H9 (cell line): ENCODE measurements around the gene MCM3AP. TPM values are rescaled to one million over a fixed set of nuclear protein-coding genes. Genes with fewer than 3 reads are reported as not detected.

Source experiments
- DNase-seq: peaks from one replicate; pipeline ENCODE4 v3.0.0-alpha.2; 2017
- H2AFZ ChIP-seq: one replicate; pipeline ENCODE4 v1.6.1; 2013; ENCODE audit warnings: mild to moderate bottlenecking, low read length, control low read depth, moderate library complexity
- H2AK5ac ChIP-seq: 2 replicates; pipeline ENCODE4 v1.6.1; 2013; ENCODE audit warnings: low read length, control low read depth, mixed read lengths; ENCODE audit not compliant: insufficient read length
- H2BK120ac ChIP-seq: one replicate; pipeline ENCODE4 v1.6.1; 2013; ENCODE audit warnings: low read depth, mild to moderate bottlenecking, low read length, control low read depth, inconsistent platforms; ENCODE audit not compliant: poor library complexity, severe bottlenecking
- H2BK12ac ChIP-seq: 2 replicates; pipeline ENCODE4 v1.6.1; 2013; ENCODE audit warnings: low read length, control low read depth, mixed read lengths, low read depth; ENCODE audit not compliant: insufficient read length
- H2BK15ac ChIP-seq: 2 replicates; pipeline ENCODE4 v1.6.1; 2013; ENCODE audit warnings: low read depth, low read length, control low read depth
- H2BK20ac ChIP-seq: one replicate; pipeline ENCODE4 v1.6.1; 2013; ENCODE audit warnings: low read depth, mild to moderate bottlenecking, low read length, control low read depth, inconsistent platforms; ENCODE audit not compliant: poor library complexity, severe bottlenecking
- H2BK5ac ChIP-seq: 2 replicates; pipeline ENCODE4 v1.6.1; 2013; ENCODE audit warnings: low read length, control low read depth, mixed read lengths; ENCODE audit not compliant: insufficient read length
- H3K14ac ChIP-seq: 2 replicates; pipeline ENCODE4 v1.6.1; 2013; ENCODE audit warnings: low read length, control low read depth; ENCODE audit not compliant: insufficient read depth
- H3K18ac ChIP-seq: 2 replicates; pipeline ENCODE4 v1.6.1; 2013; ENCODE audit warnings: low read depth, mild to moderate bottlenecking, mixed read lengths, low read length, control low read depth; ENCODE audit not compliant: insufficient read length
- H3K23ac ChIP-seq: 2 replicates; pipeline ENCODE4 v1.6.1; 2013; ENCODE audit warnings: low read length, control low read depth, mixed read lengths, low read depth; ENCODE audit not compliant: insufficient read length
- H3K23me2 ChIP-seq: 2 replicates; pipeline ENCODE4 v1.6.1; 2013; ENCODE audit warnings: low read depth, mild to moderate bottlenecking, mixed read lengths, low read length, control low read depth; ENCODE audit not compliant: insufficient read length, poor library complexity, severe bottlenecking
- H3K27ac ChIP-seq: 2 replicates; pipeline ENCODE4 v1.5.1; 2013; ENCODE audit warnings: low read length, control low read depth, mixed read lengths, low read depth; ENCODE audit not compliant: insufficient read length
- H3K27me3 ChIP-seq: 2 replicates; pipeline ENCODE4 v1.6.1; 2013; ENCODE audit warnings: low read length, control low read depth, inconsistent platforms; ENCODE audit not compliant: insufficient read depth
- H3K4ac ChIP-seq: 2 replicates; pipeline ENCODE4 v1.6.1; 2013; ENCODE audit warnings: low read depth, mild to moderate bottlenecking, control low read depth, inconsistent platforms, low read length, moderate library complexity
- H3K4me1 ChIP-seq: 2 replicates; pipeline ENCODE4 v1.6.1; 2013; ENCODE audit warnings: low read length, control low read depth, inconsistent platforms; ENCODE audit not compliant: insufficient read depth
- H3K4me2 ChIP-seq: 2 replicates; pipeline ENCODE4 v1.6.1; 2013; ENCODE audit warnings: low read length, control low read depth, mixed read lengths; ENCODE audit not compliant: insufficient read length, insufficient read depth
- H3K56ac ChIP-seq: 2 replicates; pipeline ENCODE4 v1.6.1; 2013; ENCODE audit warnings: low read depth, mild to moderate bottlenecking, mixed read lengths, low read length, control low read depth; ENCODE audit not compliant: insufficient read length
- H3K79me1 ChIP-seq: 2 replicates; pipeline ENCODE4 v1.6.1; 2013; ENCODE audit warnings: low read depth, mild to moderate bottlenecking, moderate library complexity, low read length, control low read depth, inconsistent platforms; ENCODE audit not compliant: insufficient read depth, poor library complexity, severe bottlenecking
- H3K79me2 ChIP-seq: 2 replicates; pipeline ENCODE4 v1.6.1; 2013; ENCODE audit warnings: low read length, control low read depth, inconsistent platforms; ENCODE audit not compliant: insufficient read depth
- H3K9ac ChIP-seq: 2 replicates; pipeline ENCODE4 v1.6.1; 2013; ENCODE audit warnings: low read length, control low read depth, mixed read lengths; ENCODE audit not compliant: insufficient read length; ENCODE audit errors: extremely low read depth
- H3K9me3 ChIP-seq: one replicate; pipeline ENCODE4 v1.6.1; 2013; ENCODE audit warnings: low read depth, low read length, inconsistent platforms; ENCODE audit not compliant: control insufficient read depth
- H3T11ph ChIP-seq: one replicate; pipeline ENCODE4 v1.6.1; 2013; ENCODE audit warnings: mild to moderate bottlenecking, low read length, control low read depth, inconsistent platforms
- H4K20me1 ChIP-seq: one replicate; pipeline ENCODE4 v1.6.1; 2013; ENCODE audit not compliant: control insufficient read depth, insufficient read length, insufficient read depth
- H4K5ac ChIP-seq: 2 replicates; pipeline ENCODE4 v1.6.1; 2013; ENCODE audit warnings: low read depth, mild to moderate bottlenecking, mixed read lengths, low read length, control low read depth; ENCODE audit not compliant: insufficient read length
- H4K8ac ChIP-seq: replicated peaks from 2 replicates; pipeline ENCODE4 v1.6.1; 2013; ENCODE audit warnings: low read length, control low read depth, mixed read lengths, low read depth; ENCODE audit not compliant: insufficient read length
- H4K91ac ChIP-seq: 2 replicates; pipeline ENCODE4 v1.6.1; 2013; ENCODE audit warnings: low read depth, mild to moderate bottlenecking, moderate library complexity, mixed read lengths, low read length, control low read depth; ENCODE audit not compliant: insufficient read length
- H3K27ac Mint-ChIP-seq, 3 experiments: 2 replicates in 2 of 3; 3 replicates in 1 of 3; pipeline ENCODE4 v1.8.0; 2020 to 2021; ENCODE audit warnings: mixed read lengths in 3 of 3, mild to moderate bottlenecking in 1 of 3, moderate library complexity in 1 of 3
- H3K27me3 Mint-ChIP-seq: 2 replicates; pipeline ENCODE4 v1.8.0; 2021; ENCODE audit warnings: low read depth, mild to moderate bottlenecking, moderate library complexity, mixed read lengths
- H3K36me3 Mint-ChIP-seq, 3 experiments: 2 replicates in 2 of 3; 3 replicates in 1 of 3; pipeline ENCODE4 v1.8.0; 2020 to 2021; ENCODE audit warnings: low read depth in 3 of 3, mixed read lengths in 3 of 3; ENCODE audit not compliant: insufficient read depth in 1 of 3
- H3K4me1 Mint-ChIP-seq, 2 experiments: 2 replicates each; pipeline ENCODE4 v1.8.0; 2020; ENCODE audit warnings: mixed read lengths in 2 of 2
- H3K4me3 Mint-ChIP-seq, 2 experiments: 2 replicates in 1 of 2; 3 replicates in 1 of 2; pipeline ENCODE4 v1.8.0; 2020 to 2021; ENCODE audit warnings: mild to moderate bottlenecking in 2 of 2, mixed read lengths in 2 of 2, moderate library complexity in 1 of 2
- H3K9me3 Mint-ChIP-seq, 2 experiments: 2 replicates in 1 of 2; 3 replicates in 1 of 2; pipeline ENCODE4 v1.8.0; 2020; ENCODE audit warnings: mild to moderate bottlenecking in 2 of 2, mixed read lengths in 2 of 2, moderate library complexity in 1 of 2
- WGBS: extraction: QIAGEN DNeasy Blood & Tissue Kit; methylation state at CpG from one replicate; pipeline ENCODE4 v1.1.7; 2013; ENCODE audit warnings: missing lambda C conversion rate, low lambda C conversion rate, mixed read lengths; ENCODE audit not compliant: insufficient read length; ENCODE audit errors: extremely low coverage; 5-methylcytosine and 5-hydroxymethylcytosine counted together
- total RNA-seq: library from RNA; stranded (reverse); gene quantifications from 2 replicates; pipeline ENCODE4 v1.2.1, GENCODE V29; 2021
- TF ChIP-seq, protein P1 (sequence below): fragments of 200-600 bp; sonication (generic); conservative IDR thresholded peaks from 3 replicates; pipeline ENCODE4 v1.8.0; 2021; ENCODE audit warnings: antibody characterized with exemption, mild to moderate bottlenecking

The MCM3AP gene
- total RNA-seq, 1 experiment from 2014 or later, result 124 TPM

GRCh38 chr21:46286648-46287002 lies 1.2 kb upstream of the MCM3AP start:
- H3K4me1 Mint-ChIP-seq, result peaks cover 41 to 49% of the 10 kb centered on the region in 2 experiments

More at GRCh38 chr21:46286648-46287002, 1.2 kb upstream of the MCM3AP start:
- no peaks in the 10 kb centered on the region; the same call in 1 of the 2 replicates for H3K27me3 Mint-ChIP-seq
- no peaks in the 10 kb centered on the region for H3K27me3 ChIP-seq
- no peak overlapping the region for H4K91ac ChIP-seq
- WGBS, result no CpG with 5 or more reads among the region's 16 CpGs
- peaks cover 6% of the 10 kb centered on the region; the same call in 1 of the 2 replicates for H3K4me1 ChIP-seq
- H3T11ph ChIP-seq, result no peak overlapping the region
- no peaks in the 10 kb centered on the region; a peak in 1 of 5 replicates for H3K9me3 Mint-ChIP-seq
- TF ChIP-seq, protein P1, sequence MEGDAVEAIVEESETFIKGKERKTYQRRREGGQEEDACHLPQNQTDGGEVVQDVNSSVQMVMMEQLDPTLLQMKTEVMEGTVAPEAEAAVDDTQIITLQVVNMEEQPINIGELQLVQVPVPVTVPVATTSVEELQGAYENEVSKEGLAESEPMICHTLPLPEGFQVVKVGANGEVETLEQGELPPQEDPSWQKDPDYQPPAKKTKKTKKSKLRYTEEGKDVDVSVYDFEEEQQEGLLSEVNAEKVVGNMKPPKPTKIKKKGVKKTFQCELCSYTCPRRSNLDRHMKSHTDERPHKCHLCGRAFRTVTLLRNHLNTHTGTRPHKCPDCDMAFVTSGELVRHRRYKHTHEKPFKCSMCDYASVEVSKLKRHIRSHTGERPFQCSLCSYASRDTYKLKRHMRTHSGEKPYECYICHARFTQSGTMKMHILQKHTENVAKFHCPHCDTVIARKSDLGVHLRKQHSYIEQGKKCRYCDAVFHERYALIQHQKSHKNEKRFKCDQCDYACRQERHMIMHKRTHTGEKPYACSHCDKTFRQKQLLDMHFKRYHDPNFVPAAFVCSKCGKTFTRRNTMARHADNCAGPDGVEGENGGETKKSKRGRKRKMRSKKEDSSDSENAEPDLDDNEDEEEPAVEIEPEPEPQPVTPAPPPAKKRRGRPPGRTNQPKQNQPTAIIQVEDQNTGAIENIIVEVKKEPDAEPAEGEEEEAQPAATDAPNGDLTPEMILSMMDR, result no peak
- no peak overlapping the region for H2BK12ac ChIP-seq
- no peaks in the 10 kb centered on the region for H4K20me1 ChIP-seq
- H4K5ac ChIP-seq, result no peak overlapping the region
- no peak overlapping the region for H3K18ac ChIP-seq
- H3K79me1 ChIP-seq, result peaks cover 11% of the 10 kb centered on the region
- no peak overlapping the region for H2AK5ac ChIP-seq
- no peak overlapping the region for H3K14ac ChIP-seq
- no peak overlapping the region for H2BK120ac ChIP-seq
- H3K23me2 ChIP-seq, result peaks cover 5% of the 10 kb centered on the region
- no peak overlapping the region for H3K23ac ChIP-seq
- H2AFZ ChIP-seq, result no peak overlapping the region
- peak overlapping the region; percentile 75 for H3K27ac ChIP-seq
- no peak overlapping the region for H2BK15ac ChIP-seq
- peak overlapping the region; percentile 84 for H3K9ac ChIP-seq
- H3K9me3 ChIP-seq, result no peaks in the 10 kb centered on the region
- H3K27ac Mint-ChIP-seq, result peak overlapping the region; percentile 86 to 96 (median 95)
- peaks cover 20% of the 10 kb centered on the region; the same call in 1 of the 2 replicates for H3K79me2 ChIP-seq
- no peak overlapping the region for H2BK5ac ChIP-seq
- no peak overlapping the region for H2BK20ac ChIP-seq
- no peak overlapping the region for H4K8ac ChIP-seq
- no peak overlapping the region for H3K4ac ChIP-seq
- no peak for DNase-seq
- peaks cover 29 to 41% (median 37%) of the 10 kb centered on the region in 3 experiments for H3K36me3 Mint-ChIP-seq
- peak overlapping the region; percentile 86 to 88 for H3K4me3 Mint-ChIP-seq
- peak overlapping the region; percentile 66 for H3K4me2 ChIP-seq
- no peak overlapping the region for H3K56ac ChIP-seq
